HepG2 (cell line): Measurements from ENCODE around the gene PPHLN1. TPM values are rescaled to one million over a fixed set of nuclear protein-coding genes. Genes with fewer than 3 reads are reported as not detected.

Experiments
- ATAC-seq: fragments of 200-7000 bp; cut with Tn5 transposase; 3 replicates; pipeline ENCODE4 v1.9.1; 2020; ENCODE audit warnings: mild to moderate bottlenecking, moderate library complexity
- BruUV-seq: library from RNA; stranded (reverse); fragments of 400-500 nt; replicated peaks from 2 replicates; lab custom pipeline; 2021; lab: Mats Ljungman, UMichigan
- CTCF ChIA-PET: fragments of 300-600 bp; formaldehyde crosslinking; extraction: SDS; loops from one replicate; lab custom pipeline; 2021; ENCODE audit warnings: low total read pairs, inconsistent platforms, low intra/inter-chr PET ratio; lab: Yijun Ruan, JAX
- POLR2A ChIA-PET: fragments of 350-600 bp; sonication (Branson Sonifier 250); formaldehyde crosslinking; loops from one replicate; lab custom pipeline; 2020; ENCODE audit warnings: antibody characterized with exemption, inconsistent platforms; lab: Yijun Ruan, JAX
- DNase-seq: peaks from one replicate; pipeline ENCODE4 v3.0.0-alpha.2; 2015; ENCODE audit warnings: low spot score
- FAIRE-seq: peaks from 3 replicates; lab custom pipeline; 2011; peaks lifted over from hg19 to GRCh38; lab: Jason Lieb, UNC
- H2AFZ ChIP-seq: one replicate; pipeline ENCODE4 v1.6.1; 2011; ENCODE audit warnings: low read length, inconsistent platforms
- H3K27ac ChIP-seq: fragments of 300-600 bp; 3 replicates; pipeline ENCODE4 v1.8.0; 2011; ENCODE audit warnings: mixed run types, mild to moderate bottlenecking, mixed read lengths, low read length, inconsistent platforms; ENCODE audit not compliant: insufficient read depth; ENCODE audit errors: extremely low read length
- H3K27me3 ChIP-seq, 2 experiments: fragments of 200-600 bp in 1 of 2; 2 replicates in 1 of 2; 3 replicates in 1 of 2; pipeline versions ENCODE4 v1.6.0 to v1.8.0; 2011; ENCODE audit warnings: low read length in 2 of 2, mild to moderate bottlenecking in 2 of 2, moderate library complexity in 2 of 2, inconsistent platforms in 1 of 2; ENCODE audit not compliant: insufficient read depth in 2 of 2, control insufficient read depth in 1 of 2
- H3K36me3 ChIP-seq, 2 experiments: fragments of 200-600 bp in 1 of 2; replicated peaks in 1 of 2; 2 replicates in 1 of 2; 3 replicates in 1 of 2; pipeline versions ENCODE4 v1.5.1 to v1.8.0; 2011; ENCODE audit warnings: low read length in 2 of 2, inconsistent platforms in 1 of 2; ENCODE audit not compliant: insufficient read depth in 2 of 2, control insufficient read depth in 1 of 2
- H3K4me1 ChIP-seq: 2 replicates; pipeline ENCODE4 v1.5.1; 2012; ENCODE audit warnings: low read length, inconsistent platforms; ENCODE audit not compliant: insufficient read depth
- H3K4me2 ChIP-seq: 2 replicates; pipeline ENCODE4 v1.6.0; 2011; ENCODE audit warnings: low read depth, low read length, inconsistent platforms
- H3K4me3 ChIP-seq, 3 experiments: fragments of 200-600 bp in 1 of 3; sonication (generic), shearing (Covaris generic) in 1 of 3; replicated peaks in 1 of 3; 2 replicates each; pipeline ENCODE4 v1.5.1; 2011 to 2016; ENCODE audit warnings: low read length in 3 of 3, inconsistent platforms in 2 of 3, low read depth in 2 of 3, mild to moderate bottlenecking in 2 of 3, control low read depth in 1 of 3, mixed read lengths in 1 of 3; ENCODE audit not compliant: insufficient read depth in 1 of 3
- H3K79me2 ChIP-seq: one replicate; pipeline ENCODE4 v1.6.1; 2011; ENCODE audit warnings: low read length, inconsistent platforms; ENCODE audit not compliant: insufficient read depth
- H3K9ac ChIP-seq: 2 replicates; pipeline ENCODE4 v1.6.0; 2011; ENCODE audit warnings: mild to moderate bottlenecking, low read depth, low read length, inconsistent platforms; ENCODE audit not compliant: insufficient read depth
- H3K9me3 ChIP-seq: 2 replicates; pipeline ENCODE4 v1.5.1; 2012; ENCODE audit warnings: mild to moderate bottlenecking, low read length
- H4K20me1 ChIP-seq: 2 replicates; pipeline ENCODE4 v1.6.0; 2011; ENCODE audit warnings: inconsistent platforms, mild to moderate bottlenecking, low read length, moderate library complexity; ENCODE audit not compliant: insufficient read depth
- FOXP1 ChIP-seq, 2 experiments: fragments of 450-650 bp in 1 of 2; IDR thresholded peaks; 2 replicates each; pipeline ENCODE4 v1.6.1; 2017 to 2018; ENCODE audit warnings: antibody characterized with exemption in 1 of 2
- HES4 ChIP-seq: sonication (generic); formaldehyde crosslinking; IDR thresholded peaks from 2 replicates; pipeline ENCODE4 v1.9.0; 2021; ENCODE audit warnings: mild to moderate bottlenecking, missing genetic modification reagents, borderline replicate concordance
- HMG20B ChIP-seq: conservative IDR thresholded peaks from 2 replicates; pipeline ENCODE4 v1.6.1; 2016; ENCODE audit warnings: missing genetic modification reagents, missing compliant biosample characterization
- HOXA9 ChIP-seq: sonication (generic); formaldehyde crosslinking; IDR thresholded peaks from 2 replicates; pipeline ENCODE4 v1.8.1; 2022; ENCODE audit warnings: missing genetic modification reagents, mild to moderate bottlenecking, moderate library complexity, borderline replicate concordance
- KDM5A ChIP-seq: fragments of 200-600 bp; sonication (generic); IDR thresholded peaks from 2 replicates; pipeline ENCODE4 v1.7.0; 2018; ENCODE audit warnings: antibody characterized with exemption, mild to moderate bottlenecking, low read length, borderline replicate concordance
- PRDM4 ChIP-seq: sonication (generic); formaldehyde crosslinking; IDR thresholded peaks from 2 replicates; pipeline ENCODE4 v1.9.0; 2021; ENCODE audit warnings: missing genetic modification reagents, borderline replicate concordance
- SNRNP70 ChIP-seq: fragments of 200-400 bp; formaldehyde crosslinking; IDR thresholded peaks from 2 replicates; pipeline ENCODE4 v1.6.1; 2017; ENCODE audit warnings: mild to moderate bottlenecking, low read depth, low read length, moderate library complexity
- TARDBP ChIP-seq: sonication (generic); formaldehyde crosslinking; IDR thresholded peaks from 2 replicates; pipeline ENCODE4 v1.8.0; 2022; ENCODE audit warnings: mild to moderate bottlenecking, missing genetic modification reagents
- TFE3 ChIP-seq: IDR thresholded peaks from 2 replicates; pipeline ENCODE4 v1.6.1; 2016
- TOPORS ChIP-seq: sonication (generic); formaldehyde crosslinking; IDR thresholded peaks from 2 replicates; pipeline ENCODE4 v1.8.0; 2023; ENCODE audit warnings: mild to moderate bottlenecking, missing genetic modification reagents
- ZEB1 ChIP-seq: IDR thresholded peaks from 2 replicates; pipeline ENCODE4 v1.6.1; 2012; ENCODE audit warnings: mild to moderate bottlenecking, low read depth, inconsistent platforms; ENCODE audit not compliant: insufficient replicate concordance
- ZNF569 ChIP-seq: sonication (generic); formaldehyde crosslinking; IDR thresholded peaks from 2 replicates; pipeline ENCODE4 v1.5.0; 2020; ENCODE audit warnings: mild to moderate bottlenecking, missing genetic modification reagents, moderate library complexity, borderline replicate concordance
- ZNF589 ChIP-seq: sonication (generic); formaldehyde crosslinking; conservative IDR thresholded peaks from 2 replicates; pipeline ENCODE4 v1.8.0; 2022; ENCODE audit warnings: mild to moderate bottlenecking, moderate library complexity, missing genetic modification reagents
- WGBS: methylation state at CpG from one replicate; pipeline ENCODE4 v1.1.6; 2017; ENCODE audit warnings: low lambda C conversion rate; 5-methylcytosine and 5-hydroxymethylcytosine counted together
- in situ Hi-C: cut with HindIII; loops from 2 replicates; pipeline ENCODE4 v1.10.0; 2017; ENCODE audit warnings: low pct_unique_long_range_greater_than_20kb; ENCODE audit not compliant: extremely low pct_ligation_motif_present
- intact Hi-C: fragments of 100-400 bp; cut with micrococcal nuclease; formaldehyde crosslinking; loops from one replicate; pipeline ENCODE4 v1.10.0; 2022; ENCODE audit not compliant: unreplicated experiment
- polyA plus RNA-seq, 8 experiments: library from polyadenylated mRNA; depleted of rRNA in 3 of 8; stranded (reverse) in 7 of 8; unstranded in 1 of 8; fragments of >200 nt; fragmentation: Illumina TruSeq in 4 of 8; extraction: Trizol in 4 of 8; gene quantifications; 2 replicates each; pipeline versions ENCODE4 v1.2.1 to v1.2.3, GENCODE V29; 2011 to 2016; ENCODE audit warnings: low read depth in 4 of 8, missing spikeins in 1 of 8, mixed read lengths in 1 of 8; ENCODE audit not compliant: insufficient read depth in 1 of 8
- total RNA-seq, 5 experiments: library from RNA; depleted of rRNA; stranded (reverse); fragments of >200 nt; fragmentation: Illumina TruSeq; extraction: Trizol; gene quantifications; 2 replicates each; pipeline ENCODE4 v1.2.3, GENCODE V29; 2016; ENCODE audit warnings: low read depth in 1 of 5
- TF ChIP-seq, protein P1 (sequence below): sonication (generic); formaldehyde crosslinking; IDR thresholded peaks from 2 replicates; pipeline ENCODE4 v1.5.1; 2020; ENCODE audit warnings: mild to moderate bottlenecking, missing genetic modification reagents, moderate library complexity

PPHLN1 gene
- total and polyA plus RNA-seq, 2 of the 13 experiments (the other 11 are each of a cell fraction or from before 2014, with no cell fraction given) = 43.4 to 66.0 TPM

DNA sequence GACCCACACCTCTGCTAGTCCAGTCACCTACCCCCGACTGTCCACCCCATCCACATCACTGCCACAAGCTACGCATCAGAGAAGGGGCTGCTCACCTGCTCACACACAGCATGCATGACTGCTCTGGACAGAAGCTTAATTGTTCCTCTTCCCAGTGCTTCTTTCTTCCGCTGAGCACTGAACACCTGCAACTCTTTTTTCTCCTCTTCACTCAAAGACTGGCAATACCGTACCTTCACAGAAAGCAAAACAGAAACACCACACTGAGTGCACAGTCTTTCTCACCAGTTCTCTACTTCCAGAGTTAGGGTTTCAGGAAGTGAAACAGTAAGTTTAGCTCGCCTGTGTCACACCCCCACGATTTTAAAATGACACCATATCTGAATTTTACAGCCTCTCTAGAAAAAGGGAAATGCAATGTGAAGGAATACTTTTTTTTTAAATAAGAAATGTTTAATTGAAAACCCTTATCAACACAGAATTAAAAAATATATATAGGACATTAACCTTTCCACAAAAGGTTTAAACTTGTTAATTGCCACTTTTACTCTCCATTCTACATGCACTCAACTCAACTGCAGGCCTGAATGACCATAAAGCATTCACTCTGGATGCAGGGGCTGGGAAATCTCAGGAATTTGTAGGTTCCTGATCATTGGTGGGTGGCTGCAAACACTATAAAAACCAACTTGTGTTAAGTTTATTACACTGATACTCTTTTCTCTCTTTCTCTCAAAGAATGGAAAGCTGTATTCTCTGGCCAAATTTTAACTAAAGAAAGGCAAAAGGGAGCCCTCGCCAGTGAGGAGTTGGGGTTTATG, 143.6 kb downstream of the PPHLN1 start (continued):
- TF ChIP-seq PRDM4 (CRISPR knock-in tag) (no peak), ZEB1 (no peak)

DNA sequence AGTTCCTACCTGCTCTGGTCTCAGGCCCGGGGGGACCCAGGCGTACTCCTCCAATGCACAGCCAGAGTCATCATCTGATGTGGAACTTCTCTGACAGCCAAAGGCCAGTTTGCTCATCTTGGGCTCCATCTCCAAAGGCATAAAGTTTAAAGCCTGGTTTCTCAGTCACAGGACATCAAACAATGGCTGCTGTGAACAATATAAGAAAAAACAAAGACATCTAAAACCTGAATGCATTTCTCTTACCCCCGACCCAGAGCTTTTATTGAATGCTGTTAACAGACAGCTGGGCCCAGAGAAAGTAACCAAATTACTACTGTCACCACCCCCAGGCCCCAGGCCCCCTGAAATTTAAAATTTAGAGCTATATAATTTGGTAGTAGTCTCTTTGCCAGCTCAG, 146.4 kb downstream of the PPHLN1 start:
- FAIRE-seq (no peak), ATAC-seq (no peak), DNase-seq (no peak)
- H2AFZ ChIP-seq = no peak overlapping the region
- no peaks in the 10 kb centered on the region for H3K4me1 ChIP-seq
- no peaks in the 10 kb centered on the region for H3K79me2 ChIP-seq
- H3K36me3 ChIP-seq = no peaks in the 10 kb centered on the region
- no TSS peak for BruUV-seq
- H3K9ac ChIP-seq = no peak overlapping the region
- in situ Hi-C loops = no loop called here
- H3K9me3 ChIP-seq = no peaks in the 10 kb centered on the region
- POLR2A ChIA-PET = no interaction called here
- H3K27me3 ChIP-seq = peaks cover 0 to 6% of the 10 kb centered on the region in 2 experiments; a peak in 2 of 5 replicates
- intact Hi-C loops = no loop called here
- CTCF ChIA-PET = no interaction called here
- WGBS = 7% methylated on average over 3 of the region's 3 CpGs
- no peaks in the 10 kb centered on the region for H4K20me1 ChIP-seq
- H3K4me3 ChIP-seq = no peak overlapping the region
- H3K4me2 ChIP-seq = no peak overlapping the region
- no peak overlapping the region for H3K27ac ChIP-seq
- TF ChIP-seq TARDBP (CRISPR knock-in tag) (no peak), TFE3 (no peak), FOXP1 (IDR thresholded peaks at IDR 0.05) (no peak), FOXP1 (CRISPR knock-in tag; IDR thresholded peaks at IDR 0.05) (no peak), HES4 (no peak), ZNF589 (CRISPR knock-in tag) (no peak), SNRNP70 (no peak), TOPORS (CRISPR knock-in tag) (no peak), KDM5A (no peak), HOXA9 (no peak), HMG20B (CRISPR knock-in tag) (no peak), ZNF569 (CRISPR knock-in tag) (no peak)
- TF ChIP-seq, protein P1, sequence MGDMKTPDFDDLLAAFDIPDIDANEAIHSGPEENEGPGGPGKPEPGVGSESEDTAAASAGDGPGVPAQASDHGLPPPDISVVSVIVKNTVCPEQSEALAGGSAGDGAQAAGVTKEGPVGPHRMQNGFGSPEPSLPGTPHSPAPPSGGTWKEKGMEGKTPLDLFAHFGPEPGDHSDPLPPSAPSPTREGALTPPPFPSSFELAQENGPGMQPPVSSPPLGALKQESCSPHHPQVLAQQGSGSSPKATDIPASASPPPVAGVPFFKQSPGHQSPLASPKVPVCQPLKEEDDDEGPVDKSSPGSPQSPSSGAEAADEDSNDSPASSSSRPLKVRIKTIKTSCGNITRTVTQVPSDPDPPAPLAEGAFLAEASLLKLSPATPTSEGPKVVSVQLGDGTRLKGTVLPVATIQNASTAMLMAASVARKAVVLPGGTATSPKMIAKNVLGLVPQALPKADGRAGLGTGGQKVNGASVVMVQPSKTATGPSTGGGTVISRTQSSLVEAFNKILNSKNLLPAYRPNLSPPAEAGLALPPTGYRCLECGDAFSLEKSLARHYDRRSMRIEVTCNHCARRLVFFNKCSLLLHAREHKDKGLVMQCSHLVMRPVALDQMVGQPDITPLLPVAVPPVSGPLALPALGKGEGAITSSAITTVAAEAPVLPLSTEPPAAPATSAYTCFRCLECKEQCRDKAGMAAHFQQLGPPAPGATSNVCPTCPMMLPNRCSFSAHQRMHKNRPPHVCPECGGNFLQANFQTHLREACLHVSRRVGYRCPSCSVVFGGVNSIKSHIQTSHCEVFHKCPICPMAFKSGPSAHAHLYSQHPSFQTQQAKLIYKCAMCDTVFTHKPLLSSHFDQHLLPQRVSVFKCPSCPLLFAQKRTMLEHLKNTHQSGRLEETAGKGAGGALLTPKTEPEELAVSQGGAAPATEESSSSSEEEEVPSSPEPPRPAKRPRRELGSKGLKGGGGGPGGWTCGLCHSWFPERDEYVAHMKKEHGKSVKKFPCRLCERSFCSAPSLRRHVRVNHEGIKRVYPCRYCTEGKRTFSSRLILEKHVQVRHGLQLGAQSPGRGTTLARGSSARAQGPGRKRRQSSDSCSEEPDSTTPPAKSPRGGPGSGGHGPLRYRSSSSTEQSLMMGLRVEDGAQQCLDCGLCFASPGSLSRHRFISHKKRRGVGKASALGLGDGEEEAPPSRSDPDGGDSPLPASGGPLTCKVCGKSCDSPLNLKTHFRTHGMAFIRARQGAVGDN (CRISPR knock-in tag) = no peak
